Breast epithelium (tissue), 4 donors: ENCODE results near the gene ZNF28. TPM values are rescaled to one million over a fixed set of nuclear protein-coding genes. Genes with fewer than 3 reads are reported as not detected.
A peak's percentile ranks its signal among the peaks of the same experiment; 100 is the strongest.
"Not testable (repeated sequence)": the region's sequence is repeated elsewhere in the genome, so short reads cannot be mapped to it uniquely, and the experiment has no call there.

Source experiments
- DNase-seq, 2 donors: peaks; one replicate each; pipeline ENCODE4 v3.0.0-alpha.2; 2019; ENCODE audit warnings: low spot score in 2 of 2
- H3K27ac ChIP-seq, 2 donors: fragments of 200-600 bp; sonication (generic) in 1 of 2; one replicate each; pipeline ENCODE4 v1.5.1; 2016 to 2019; ENCODE audit warnings: mild to moderate bottlenecking in 1 of 2
- H3K27me3 ChIP-seq, 2 donors: fragments of 200-600 bp; sonication (generic) in 1 of 2; one replicate each; pipeline versions ENCODE4 v1.5.1 to v1.6.0; 2017 to 2019; ENCODE audit warnings: control low read depth in 1 of 2, mild to moderate bottlenecking in 1 of 2
- H3K36me3 ChIP-seq: fragments of 200-600 bp; one replicate; pipeline ENCODE4 v1.5.1; 2019
- H3K4me1 ChIP-seq, 2 donors: fragments of 200-600 bp; sonication (generic); one replicate each; pipeline ENCODE4 v1.5.1; 2016 to 2019; ENCODE audit warnings: control low read depth in 1 of 2
- H3K4me3 ChIP-seq, 3 donors: fragments of 200-600 bp; sonication (generic); 1 replicate in 2 of 3; 2 replicates in 1 of 3; pipeline ENCODE4 v1.5.1; 2016 to 2019; ENCODE audit warnings: mild to moderate bottlenecking in 3 of 3, moderate library complexity in 2 of 3
- H3K9me3 ChIP-seq, 2 donors: fragments of 200-600 bp; sonication (generic) in 1 of 2; one replicate each; pipeline ENCODE4 v1.5.1; 2016 to 2019; ENCODE audit warnings: control low read depth in 1 of 2
- CTCF ChIP-seq, 3 donors: fragments of 450-650 bp; IDR thresholded peaks; one replicate each; pipeline ENCODE4 v1.5.1; 2016 to 2017; ENCODE audit warnings: antibody characterized with exemption in 3 of 3, mild to moderate bottlenecking in 3 of 3, moderate library complexity in 3 of 3
- POLR2A ChIP-seq: fragments of 450-650 bp; IDR thresholded peaks from one replicate; pipeline ENCODE4 v1.6.1; 2016; ENCODE audit warnings: antibody characterized with exemption, mild to moderate bottlenecking, moderate library complexity
- POLR2AphosphoS5 ChIP-seq, 3 donors: sonication (generic); formaldehyde crosslinking; IDR thresholded peaks; one replicate each; pipeline ENCODE4 v1.6.1; 2017; ENCODE audit warnings: antibody characterized with exemption in 3 of 3
- intact Hi-C: fragments of 100-400 bp; cut with DNase I; formaldehyde crosslinking; loops from one replicate; pipeline ENCODE4 v1.15.1; 2023; ENCODE audit warnings: low total_unique reads
- total RNA-seq, 3 donors: library from RNA; depleted of rRNA; stranded (reverse); fragments of >200 nt; gene quantifications; one replicate each; pipeline ENCODE4 v1.1.0, GENCODE V29; 2016

ZNF28 gene
- total RNA-seq, 3 donors from 2014 or later: 10.2 to 23.0 (median 15.7) TPM

DNA sequence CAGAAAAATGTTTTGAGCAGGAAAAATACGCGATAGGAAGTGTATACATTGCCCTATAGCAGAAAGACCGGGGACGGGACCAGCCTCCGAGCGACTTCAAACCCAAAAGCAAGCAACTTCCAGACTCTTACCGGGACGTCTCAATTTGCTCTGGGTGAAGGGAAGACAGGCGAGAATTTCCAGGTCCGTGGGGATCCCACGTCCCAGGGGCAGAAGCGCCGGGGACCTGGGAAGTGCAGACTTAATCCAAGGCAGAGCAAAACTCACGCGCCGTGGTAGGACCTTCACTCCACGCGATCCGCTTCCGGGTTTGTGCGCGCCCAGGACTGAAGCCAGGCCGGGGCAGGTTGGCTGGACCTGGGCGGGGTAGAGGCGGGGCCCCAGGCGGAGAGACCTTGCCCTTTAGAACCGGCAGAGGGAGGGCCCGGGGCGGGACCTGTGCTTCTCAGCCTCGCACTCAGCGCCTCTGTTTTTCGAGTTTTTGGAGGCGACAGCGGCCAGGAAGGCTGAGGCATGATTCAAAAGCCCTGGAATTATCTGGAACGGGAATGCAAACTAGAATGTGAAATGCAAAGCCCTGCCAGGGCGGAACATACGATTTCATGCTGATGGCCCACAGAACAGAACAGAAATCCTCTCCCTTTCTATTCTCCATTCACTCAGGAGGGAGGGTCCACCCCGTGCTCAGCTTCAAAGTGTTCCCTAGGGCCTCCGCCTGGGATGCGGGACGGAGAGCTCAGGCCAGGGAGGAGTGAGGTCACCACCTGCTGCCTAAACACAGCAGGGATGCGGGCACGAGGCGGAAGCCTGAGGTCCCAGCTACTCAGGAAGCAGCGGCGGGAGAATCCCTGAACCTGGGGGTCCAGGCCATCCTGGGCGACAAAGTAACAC lies 34.7 kb downstream of the ZNF28 start, which contains the start of gene ZNF600:
Gene ZNF600, minus strand, starts transcription at position 328 of the 891 bp plus-strand sequence. CDS start 7,903 bp downstream, outside the sequence.
- DNase-seq: peak; percentile 83 to 94
- peak within 1 kb of the TSS; percentile 68 to 83 for H3K27ac ChIP-seq
- H3K36me3 ChIP-seq, H3K9me3 ChIP-seq, H3K27me3 ChIP-seq, intact Hi-C loops, H3K4me1 ChIP-seq: not testable (repeated sequence)
- peak within 1 kb of the TSS; percentile 51 to 72 (median 66) for H3K4me3 ChIP-seq
- TF ChIP-seq CTCF (IDR thresholded peaks at IDR 0.05) (peak; percentile 29 to 46 (median 30)), POLR2AphosphoS5 (IDR thresholded peaks at IDR 0.05) (peak in 1 of 3 donors; percentile 43)

DNA sequence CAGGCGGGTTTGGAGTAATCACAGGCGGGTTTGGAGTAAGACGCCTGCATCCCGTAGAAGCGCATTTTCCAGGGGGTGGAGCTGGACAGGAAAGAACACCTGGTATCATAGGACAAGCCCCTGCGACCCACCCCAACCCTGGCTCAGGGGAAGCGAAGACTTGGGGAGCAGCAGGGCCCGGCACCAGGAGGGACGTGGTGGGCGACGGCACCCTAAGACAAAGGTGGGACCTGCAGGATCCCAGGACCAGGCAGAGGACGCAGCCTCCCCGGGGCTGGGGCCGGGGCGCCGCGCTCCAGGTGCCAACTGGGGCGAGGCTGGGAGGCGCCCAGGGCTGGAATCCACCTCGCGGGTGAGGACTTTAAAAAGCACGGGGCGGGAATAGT lies 35.4 kb downstream of the ZNF28 start:
- Histone ChIP-seq H3K4me1 (no peaks in the 10 kb centered on the region), H3K4me3 (peak overlapping the region; percentile 51 to 72 (median 66)), H3K27ac (peak overlapping the region; percentile 68 to 83), H3K27me3 (no peaks in the 10 kb centered on the region), H3K36me3 (no peaks in the 10 kb centered on the region), H3K9me3 (no peaks in the 10 kb centered on the region)
- no peak for TF ChIP-seq CTCF (IDR thresholded peaks at IDR 0.05)
- TF ChIP-seq POLR2A: no peak
- TF ChIP-seq POLR2AphosphoS5 (IDR thresholded peaks at IDR 0.05): no peak
- intact Hi-C loops: no loop called here
- no peak for DNase-seq

GRCh38 chr19:52785506-52785905 lies 35.9 kb downstream of the ZNF28 start:
- no peak overlapping the region for H3K27ac ChIP-seq
- no peaks in the 10 kb centered on the region for H3K9me3 ChIP-seq
- no peaks in the 10 kb centered on the region for H3K27me3 ChIP-seq
- intact Hi-C loops: no loop called here
- H3K36me3 ChIP-seq: no peaks in the 10 kb centered on the region
- peak overlapping the region in 2 of 3 donors; percentile 51 to 72 for H3K4me3 ChIP-seq
- H3K4me1 ChIP-seq: no peaks in the 10 kb centered on the region
- TF ChIP-seq CTCF (IDR thresholded peaks at IDR 0.05): no peak
- TF ChIP-seq POLR2A: no peak
- no peak for TF ChIP-seq POLR2AphosphoS5 (IDR thresholded peaks at IDR 0.05)
- no peak for DNase-seq

- H3K27me3 ChIP-seq, H3K36me3 ChIP-seq, H3K4me3 ChIP-seq, H3K4me1 ChIP-seq, H3K27ac ChIP-seq, H3K9me3 ChIP-seq, DNase-seq, intact Hi-C loops: not testable (repeated sequence)
Observed at GRCh38 chr19:52782864-52783263, 38.6 kb downstream of the ZNF28 start.

- no peak overlapping the region for H3K4me3 ChIP-seq
- no peak for DNase-seq
- H3K9me3 ChIP-seq: no peaks in the 10 kb centered on the region
- intact Hi-C loops: no loop called here
- H3K27ac ChIP-seq: no peak overlapping the region
- no peaks in the 10 kb centered on the region for H3K27me3 ChIP-seq
- H3K36me3 ChIP-seq: no peaks in the 10 kb centered on the region
- TF ChIP-seq POLR2AphosphoS5 (IDR thresholded peaks at IDR 0.05) (no peak), POLR2A (no peak), CTCF (IDR thresholded peaks at IDR 0.05) (no peak)
- H3K4me1 ChIP-seq: no peaks in the 10 kb centered on the region
Observed at GRCh38 chr19:52778811-52779210, 42.6 kb downstream of the ZNF28 start.

- H3K9me3 ChIP-seq, H3K27me3 ChIP-seq, intact Hi-C loops, H3K4me3 ChIP-seq, H3K27ac ChIP-seq, H3K4me1 ChIP-seq, DNase-seq, H3K36me3 ChIP-seq: not testable (repeated sequence)
Observed at GRCh38 chr19:52756447-52756846, 65.0 kb downstream of the ZNF28 start.
